ENCODE data around the gene GSE1. TPM values are rescaled to one million over a fixed set of nuclear protein-coding genes. Genes with fewer than 3 reads are reported as not detected.
A peak's percentile ranks its signal among the peaks of the same experiment; 100 is the strongest.

Gene GSE1
- total and polyA plus RNA-seq, 2 of the 13 experiments (the other 11 are each of a cell fraction or from before 2014, with no cell fraction given) = 16.1 to 31.2 TPM

DNA sequence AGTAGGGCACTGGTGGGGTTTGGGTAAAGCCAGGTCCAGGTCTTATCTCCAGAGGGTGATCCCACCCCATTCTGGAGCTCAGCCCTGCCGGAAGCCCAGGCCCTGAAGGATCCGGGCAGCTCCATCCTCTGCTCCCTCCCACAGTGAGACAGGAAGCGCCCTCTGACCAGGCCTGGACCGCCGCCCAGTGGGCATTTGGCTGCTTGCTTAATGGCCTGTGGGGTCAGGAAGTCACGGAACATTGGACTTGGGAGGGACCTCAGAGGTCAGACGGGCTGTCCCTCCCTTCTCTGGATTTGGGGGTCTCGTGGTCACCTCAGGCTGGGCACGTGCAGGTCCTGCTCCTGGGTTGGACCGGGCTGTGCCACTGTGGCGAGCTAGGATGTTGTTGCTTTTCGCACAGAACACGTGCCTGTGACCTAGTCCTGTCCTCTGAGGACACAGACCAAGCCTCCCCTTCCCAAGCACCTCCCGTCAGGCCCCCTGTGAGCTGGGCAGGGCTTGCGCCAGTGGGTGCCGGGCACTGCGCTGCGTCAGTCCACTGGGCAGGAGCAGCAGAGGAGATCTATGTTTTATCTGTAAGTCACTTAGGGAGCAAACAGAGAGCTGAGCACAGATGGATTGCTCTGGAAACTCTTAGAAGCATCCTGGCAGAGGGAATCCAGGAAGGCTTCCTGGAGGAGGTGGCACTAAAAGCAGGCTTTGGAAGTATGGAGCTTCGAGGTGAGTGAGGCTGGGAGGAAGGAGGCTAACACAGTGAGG, 49.4 kb upstream of the GSE1 start (continued):
- TF ChIP-seq ZBTB7B (CRISPR knock-in tag; IDR thresholded peaks at IDR 0.05) (peak; percentile 94), FOXK2 (IDR thresholded peaks at IDR 0.05) (no peak), SP1 (IDR thresholded peaks at IDR 0.05) (no peak), SP1 (CRISPR knock-in tag; IDR thresholded peaks at IDR 0.05) (peak; percentile 72), ZHX2 (IDR thresholded peaks at IDR 0.05; ENCODE audit: low read depth) (no peak; the same call in 1 of the 2 replicates), ZHX2 (CRISPR knock-in tag; IDR thresholded peaks at IDR 0.05; ENCODE audit: borderline replicate concordance) (no peak), HNF4A (CRISPR knock-in tag; IDR thresholded peaks at IDR 0.05) (peak; percentile 96), ZNF513 (CRISPR knock-in tag; conservative IDR thresholded peaks at IDR 0.05) (no peak), TCF7L2 (IDR thresholded peaks at IDR 0.05; ENCODE audit: low read depth, low read length) (no peak), CSRNP1 (CRISPR knock-in tag; IDR thresholded peaks at IDR 0.05) (no peak), TBX2 (CRISPR knock-in tag; IDR thresholded peaks at IDR 0.05; ENCODE audit: borderline replicate concordance) (peak; percentile 61; the same call in 1 of the 2 replicates), ZNF660 (CRISPR knock-in tag; IDR thresholded peaks at IDR 0.05; ENCODE audit: borderline replicate concordance, low read depth) (no peak), PBX3 (CRISPR knock-in tag; IDR thresholded peaks at IDR 0.05; ENCODE audit: borderline replicate concordance) (no peak), ZNF614 (CRISPR knock-in tag; IDR thresholded peaks at IDR 0.05; ENCODE audit: borderline replicate concordance) (peak; percentile 59; the same call in 1 of the 2 replicates)
- TF ChIP-seq, protein P1, sequence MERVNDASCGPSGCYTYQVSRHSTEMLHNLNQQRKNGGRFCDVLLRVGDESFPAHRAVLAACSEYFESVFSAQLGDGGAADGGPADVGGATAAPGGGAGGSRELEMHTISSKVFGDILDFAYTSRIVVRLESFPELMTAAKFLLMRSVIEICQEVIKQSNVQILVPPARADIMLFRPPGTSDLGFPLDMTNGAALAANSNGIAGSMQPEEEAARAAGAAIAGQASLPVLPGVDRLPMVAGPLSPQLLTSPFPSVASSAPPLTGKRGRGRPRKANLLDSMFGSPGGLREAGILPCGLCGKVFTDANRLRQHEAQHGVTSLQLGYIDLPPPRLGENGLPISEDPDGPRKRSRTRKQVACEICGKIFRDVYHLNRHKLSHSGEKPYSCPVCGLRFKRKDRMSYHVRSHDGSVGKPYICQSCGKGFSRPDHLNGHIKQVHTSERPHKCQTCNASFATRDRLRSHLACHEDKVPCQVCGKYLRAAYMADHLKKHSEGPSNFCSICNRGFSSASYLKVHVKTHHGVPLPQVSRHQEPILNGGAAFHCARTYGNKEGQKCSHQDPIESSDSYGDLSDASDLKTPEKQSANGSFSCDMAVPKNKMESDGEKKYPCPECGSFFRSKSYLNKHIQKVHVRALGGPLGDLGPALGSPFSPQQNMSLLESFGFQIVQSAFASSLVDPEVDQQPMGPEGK (CRISPR knock-in tag; IDR thresholded peaks at IDR 0.05) = peak; percentile 91
